GM12874 (cell line): ENCODE data around the gene SLC52A1.

Source experiments
- CTCF ChIP-seq: IDR thresholded peaks from 2 replicates; pipeline ENCODE4 v1.5.1; 2011; ENCODE audit warnings: low read depth, mild to moderate bottlenecking, control low read depth, low read length, moderate library complexity; ENCODE audit not compliant: insufficient read depth

SLC52A1 gene

DNA sequence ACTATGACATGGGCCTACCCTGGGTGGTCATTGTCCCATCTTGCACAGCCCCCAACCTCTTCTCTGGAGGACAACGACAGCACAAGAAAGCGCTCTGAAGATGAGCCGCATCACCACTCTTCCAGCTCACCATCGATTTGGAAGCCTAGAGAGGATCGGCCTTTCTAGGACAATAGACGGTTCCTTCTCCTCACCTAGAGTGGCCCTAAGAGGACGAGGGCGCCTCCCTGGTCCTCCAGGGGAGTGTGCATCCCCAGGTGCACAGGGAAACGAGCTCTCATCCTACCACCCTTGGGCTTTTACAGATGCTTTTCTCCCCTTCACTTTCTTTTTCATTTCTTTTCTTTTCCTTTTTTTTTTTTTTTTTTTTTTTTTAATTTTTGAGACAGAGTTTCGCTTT is 20.3 kb upstream of the SLC52A1 start:
- TF ChIP-seq CTCF = no peak

DNA sequence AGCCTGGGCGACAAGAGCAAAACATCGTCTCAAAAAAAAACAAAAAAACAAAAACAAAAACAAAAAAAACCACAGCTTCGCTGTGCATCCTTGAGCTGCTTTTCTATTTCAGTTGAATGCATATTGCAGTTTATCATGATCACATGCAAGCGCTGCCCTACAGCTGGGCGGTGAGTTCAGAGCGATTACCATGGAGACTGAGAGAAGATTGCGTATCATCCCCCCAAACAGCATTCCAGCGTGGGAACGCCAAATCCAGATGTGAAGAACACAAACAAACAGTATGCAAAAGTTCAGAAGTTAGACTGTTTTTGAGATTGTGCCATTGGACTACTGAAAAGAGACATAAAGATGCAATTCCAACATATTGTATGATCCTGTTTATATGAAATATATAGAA is 15.1 kb upstream of the SLC52A1 start:
- TF ChIP-seq CTCF = no peak

DNA sequence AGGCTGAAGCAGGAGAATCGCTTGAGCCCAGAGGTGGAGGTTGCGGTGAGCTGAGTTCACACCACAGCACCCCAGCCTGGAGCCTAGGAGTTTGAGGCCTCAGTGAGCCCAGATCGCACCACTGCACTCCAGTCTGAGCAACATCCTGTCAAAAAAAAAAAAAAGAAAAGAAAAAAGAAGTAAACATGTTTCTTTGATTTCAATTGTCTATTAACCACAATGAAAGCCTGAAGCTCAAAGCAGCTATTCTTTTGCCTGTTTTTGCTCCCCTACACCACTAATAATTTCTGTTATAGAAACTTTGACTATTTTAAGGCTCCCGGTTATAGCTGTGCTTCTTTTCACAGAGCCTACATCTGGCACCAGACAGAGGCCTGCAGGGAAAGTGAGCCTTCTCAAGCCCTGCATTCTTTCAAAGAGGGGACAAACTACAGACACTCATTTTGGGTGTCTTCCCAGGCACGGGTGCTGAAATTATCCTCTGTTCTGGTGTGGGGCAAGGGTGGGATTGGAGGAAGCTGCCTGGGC is 14.2 kb upstream of the SLC52A1 start:
- no peak for TF ChIP-seq CTCF

DNA sequence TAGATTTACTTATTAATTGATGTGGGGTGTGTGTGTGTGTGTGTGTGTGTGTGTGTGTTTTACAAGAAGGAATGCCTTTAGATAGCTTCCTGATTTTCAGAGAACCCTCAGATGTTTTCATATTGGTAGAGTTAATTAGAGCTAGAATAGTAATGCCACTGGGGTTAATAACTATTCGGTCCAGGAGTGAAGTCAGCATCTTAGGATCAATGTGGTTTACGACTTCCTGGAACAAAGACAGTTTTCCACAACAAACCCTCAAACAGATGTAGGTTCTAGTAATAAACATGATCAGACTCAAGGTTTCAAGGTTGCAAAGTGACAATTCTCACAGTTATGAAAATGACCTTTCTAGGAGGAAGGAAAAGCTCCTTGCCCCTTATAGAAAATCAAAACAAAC is 12.2 kb upstream of the SLC52A1 start:
- no peak for TF ChIP-seq CTCF

GRCh38 chr17:5045496-5045895 is 10.3 kb upstream of the SLC52A1 start:
- TF ChIP-seq CTCF = no peak

DNA sequence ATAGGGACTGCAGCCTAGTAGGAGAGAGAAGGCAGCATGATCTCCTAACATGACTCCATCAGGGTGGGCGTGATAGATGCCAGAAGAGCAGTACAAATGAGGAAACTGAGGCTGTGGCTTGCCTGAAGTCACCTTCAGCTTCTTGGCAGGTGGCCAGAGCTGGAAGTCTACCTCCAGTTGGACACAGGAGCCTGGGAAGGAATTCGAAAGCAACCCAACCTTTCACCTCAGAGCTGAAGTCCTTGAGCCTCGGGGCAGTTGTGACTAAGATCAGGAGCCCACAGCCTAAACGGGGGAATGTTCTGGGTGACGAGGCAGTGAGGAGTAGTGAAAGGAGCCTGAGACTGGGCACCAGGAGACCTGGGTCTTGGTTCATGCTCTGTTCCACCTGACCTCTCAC is 9.4 kb upstream of the SLC52A1 start:
- TF ChIP-seq CTCF = no peak

DNA sequence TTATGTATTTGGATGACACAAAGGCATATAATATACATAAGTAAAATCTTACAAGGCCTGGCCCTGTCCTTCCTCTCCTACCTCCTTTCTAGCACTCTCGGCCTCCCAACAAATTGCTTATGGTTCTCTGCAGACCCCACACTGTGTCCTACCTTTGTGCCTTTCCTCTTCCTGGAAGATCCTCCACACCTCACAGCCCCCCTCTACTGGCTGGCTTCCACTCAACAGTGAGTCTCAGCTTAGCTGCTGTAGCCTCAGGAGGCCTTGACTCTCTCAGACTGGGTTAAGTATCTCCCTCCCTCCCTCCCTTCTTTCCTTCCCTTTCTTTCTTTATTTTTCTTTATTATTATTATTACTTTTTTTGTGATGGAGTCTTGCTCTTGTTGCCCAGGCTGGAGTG is 8.3 kb upstream of the SLC52A1 start:
- TF ChIP-seq CTCF = no peak
